Right lobe of liver (tissue), 4 donors: ENCODE results near the gene ADCY5.

ENCODE experiments used
- CTCF ChIP-seq, 4 donors: fragments of 200-600 bp in 3 of 4; fragments of 450-650 bp in 1 of 4; IDR thresholded peaks; one replicate each; pipeline versions ENCODE4 v1.5.1 to v1.8.0; 2016 to 2022; ENCODE audit warnings: antibody characterized with exemption in 4 of 4, mild to moderate bottlenecking in 2 of 4
- POLR2A ChIP-seq: fragments of 450-650 bp; IDR thresholded peaks from one replicate; pipeline ENCODE4 v1.6.1; 2017; ENCODE audit warnings: antibody characterized with exemption, mild to moderate bottlenecking
- donor health status: DM: no; HTN: no; CAD: no.
- donor health status: DM: no; HTN: no; CAD: no.
- donor health status: DM: no; HTN: yes; CAD: no.

- TF ChIP-seq CTCF (IDR thresholded peaks at IDR 0.05) (no peak), POLR2A (no peak)
Observed at GRCh38 chr3:123326531-123326930, 122.4 kb downstream of the ADCY5 start.
